ENCODE measurements around the gene NGFR. TPM values are rescaled to one million over a fixed set of nuclear protein-coding genes. Genes with fewer than 3 reads are reported as not detected.

The NGFR gene
- total RNA-seq, 1 experiment from 2014 or later, result 60.6 TPM

DNA sequence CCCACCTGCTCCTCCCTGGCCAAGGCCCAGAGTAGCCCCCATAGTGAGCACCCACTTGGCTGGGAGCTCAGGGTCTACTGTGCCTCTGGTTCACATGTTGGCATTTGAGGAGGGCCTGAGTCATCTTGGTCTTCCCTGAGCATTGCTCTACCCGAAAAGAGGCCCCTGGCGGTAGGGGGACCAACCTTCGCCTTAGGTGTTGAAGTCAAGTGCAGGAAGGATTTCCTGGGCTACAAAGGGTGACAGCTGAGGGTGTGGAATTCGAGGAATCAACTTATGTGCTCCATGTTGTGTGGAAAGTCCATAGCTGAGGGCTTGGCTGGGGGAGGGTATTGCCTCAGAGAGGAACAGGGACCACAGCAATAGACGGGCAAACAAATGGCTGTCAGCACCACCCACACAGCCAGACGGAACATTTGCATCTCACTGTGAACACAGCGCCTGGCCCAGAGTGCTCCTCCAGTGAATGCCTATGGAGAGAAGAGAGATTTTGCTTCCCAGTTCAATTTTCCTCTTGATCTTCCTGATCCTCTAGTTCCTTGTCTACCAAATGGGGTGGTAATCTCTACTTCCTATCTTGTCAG lies 35.6 kb upstream of the NGFR start:
- H3K27ac ChIP-seq (ENCODE audit: low read depth, low read length, poor library complexity, severe bottlenecking), result no peak overlapping the region
- CTCF ChIA-PET, result interaction anchor here (0.5 kb wide), 1 partner anchor 10 kb away, joined by 3 read pairs; no protein-coding TSS in a partner anchor
- POLR2A ChIA-PET (ENCODE audit: low non-redundant PET), result no interaction called here
- intact Hi-C loops (cut with micrococcal nuclease; ENCODE audit: unreplicated experiment), result no loop called here
- no peaks in the 10 kb centered on the region for H3K27me3 ChIP-seq (replicated peaks; ENCODE audit: insufficient read depth, low read depth, low read length, poor library complexity)
- H3K4me1 ChIP-seq (ENCODE audit: insufficient read depth, low read length, poor library complexity, severe bottlenecking), result no peaks in the 10 kb centered on the region
- H3K4me3 ChIP-seq (ENCODE audit: low read depth, low read length, poor library complexity, severe bottlenecking), result no peak overlapping the region
- TF ChIP-seq, protein P1, sequence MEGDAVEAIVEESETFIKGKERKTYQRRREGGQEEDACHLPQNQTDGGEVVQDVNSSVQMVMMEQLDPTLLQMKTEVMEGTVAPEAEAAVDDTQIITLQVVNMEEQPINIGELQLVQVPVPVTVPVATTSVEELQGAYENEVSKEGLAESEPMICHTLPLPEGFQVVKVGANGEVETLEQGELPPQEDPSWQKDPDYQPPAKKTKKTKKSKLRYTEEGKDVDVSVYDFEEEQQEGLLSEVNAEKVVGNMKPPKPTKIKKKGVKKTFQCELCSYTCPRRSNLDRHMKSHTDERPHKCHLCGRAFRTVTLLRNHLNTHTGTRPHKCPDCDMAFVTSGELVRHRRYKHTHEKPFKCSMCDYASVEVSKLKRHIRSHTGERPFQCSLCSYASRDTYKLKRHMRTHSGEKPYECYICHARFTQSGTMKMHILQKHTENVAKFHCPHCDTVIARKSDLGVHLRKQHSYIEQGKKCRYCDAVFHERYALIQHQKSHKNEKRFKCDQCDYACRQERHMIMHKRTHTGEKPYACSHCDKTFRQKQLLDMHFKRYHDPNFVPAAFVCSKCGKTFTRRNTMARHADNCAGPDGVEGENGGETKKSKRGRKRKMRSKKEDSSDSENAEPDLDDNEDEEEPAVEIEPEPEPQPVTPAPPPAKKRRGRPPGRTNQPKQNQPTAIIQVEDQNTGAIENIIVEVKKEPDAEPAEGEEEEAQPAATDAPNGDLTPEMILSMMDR (conservative IDR thresholded peaks at IDR 0.05; ENCODE audit: low read depth, low read length), result no peak
- TF ChIP-seq EZH2 (IDR thresholded peaks at IDR 0.05; ENCODE audit: borderline replicate concordance, low read depth, low read length, poor library complexity, severe bottlenecking), result no peak
- no peak for DNase-seq (ENCODE audit: low spot score)
- no TSS peak for BruUV-seq (replicated peaks)
- H3K36me3 ChIP-seq (ENCODE audit: insufficient read depth, low read length, poor library complexity, severe bottlenecking), result no peaks in the 10 kb centered on the region
- H3K9me3 ChIP-seq (ENCODE audit: low read depth, low read length, poor library complexity, severe bottlenecking), result no peaks in the 10 kb centered on the region

DNA sequence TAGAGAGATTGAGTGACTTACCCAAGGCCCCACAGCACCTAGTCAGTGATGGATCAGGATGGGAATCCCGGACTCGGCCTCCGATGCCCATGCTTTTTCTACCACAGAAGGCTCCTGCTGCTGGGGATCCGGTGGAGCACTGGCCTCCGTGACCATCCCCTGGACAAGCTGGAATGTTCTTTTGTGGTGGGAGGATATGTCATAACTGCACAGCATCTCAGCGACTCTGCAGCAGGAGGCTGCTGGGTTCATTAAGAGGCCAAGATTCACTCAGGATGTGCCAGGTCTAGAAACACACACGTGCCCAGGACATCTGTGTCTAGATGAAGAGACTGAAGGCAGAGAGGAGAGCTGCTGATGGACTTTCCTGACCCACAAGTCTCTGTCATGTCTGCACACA lies 34.7 kb upstream of the NGFR start:
- POLR2A ChIA-PET (ENCODE audit: low non-redundant PET), result no interaction called here
- Histone ChIP-seq H3K4me3 (ENCODE audit: low read depth, low read length, poor library complexity, severe bottlenecking) (no peak overlapping the region), H3K9me3 (ENCODE audit: low read depth, low read length, poor library complexity, severe bottlenecking) (no peaks in the 10 kb centered on the region), H3K27me3 (replicated peaks; ENCODE audit: insufficient read depth, low read depth, low read length, poor library complexity) (peaks cover 3% of the 10 kb centered on the region), H3K36me3 (ENCODE audit: insufficient read depth, low read length, poor library complexity, severe bottlenecking) (no peaks in the 10 kb centered on the region), H3K27ac (ENCODE audit: low read depth, low read length, poor library complexity, severe bottlenecking) (no peak overlapping the region), H3K4me1 (ENCODE audit: insufficient read depth, low read length, poor library complexity, severe bottlenecking) (no peaks in the 10 kb centered on the region)
- CTCF ChIA-PET, result no interaction called here
- intact Hi-C loops (cut with micrococcal nuclease; ENCODE audit: unreplicated experiment), result no loop called here
- BruUV-seq (replicated peaks), result no TSS peak
- no peak for TF ChIP-seq EZH2 (IDR thresholded peaks at IDR 0.05; ENCODE audit: borderline replicate concordance, low read depth, low read length, poor library complexity, severe bottlenecking)
- TF ChIP-seq, protein P1 (conservative IDR thresholded peaks at IDR 0.05; ENCODE audit: low read depth, low read length), result no peak
- no peak for DNase-seq (ENCODE audit: low spot score)

DNA sequence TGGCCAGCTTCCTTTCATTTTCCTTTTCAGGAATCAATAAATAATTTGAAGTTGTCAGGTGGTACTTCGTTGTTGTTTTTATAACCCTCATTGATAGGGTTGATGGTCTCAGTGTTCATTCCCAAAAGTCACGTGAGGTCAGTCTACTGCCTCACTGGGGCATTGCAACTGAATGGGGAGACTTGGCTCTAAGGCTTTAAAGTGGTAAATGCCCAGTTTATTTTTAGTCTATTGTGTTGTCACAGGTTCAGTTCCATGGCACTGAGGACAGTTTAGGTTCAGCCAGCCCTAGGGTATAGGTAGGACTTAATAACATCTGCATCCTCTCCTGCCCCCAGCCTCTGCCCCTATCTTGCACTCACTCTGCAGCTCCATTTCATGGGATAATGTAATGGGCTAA lies 33.5 kb upstream of the NGFR start:
- Histone ChIP-seq H3K27ac (ENCODE audit: low read depth, low read length, poor library complexity, severe bottlenecking) (no peak overlapping the region), H3K4me3 (ENCODE audit: low read depth, low read length, poor library complexity, severe bottlenecking) (no peak overlapping the region), H3K4me1 (ENCODE audit: insufficient read depth, low read length, poor library complexity, severe bottlenecking) (no peaks in the 10 kb centered on the region), H3K27me3 (replicated peaks; ENCODE audit: insufficient read depth, low read depth, low read length, poor library complexity) (peaks cover 3% of the 10 kb centered on the region), H3K36me3 (ENCODE audit: insufficient read depth, low read length, poor library complexity, severe bottlenecking) (no peaks in the 10 kb centered on the region), H3K9me3 (ENCODE audit: low read depth, low read length, poor library complexity, severe bottlenecking) (no peaks in the 10 kb centered on the region)
- TF ChIP-seq, protein P1 (conservative IDR thresholded peaks at IDR 0.05; ENCODE audit: low read depth, low read length), result no peak
- TF ChIP-seq EZH2 (IDR thresholded peaks at IDR 0.05; ENCODE audit: borderline replicate concordance, low read depth, low read length, poor library complexity, severe bottlenecking), result no peak
- no peak for DNase-seq (ENCODE audit: low spot score)
- POLR2A ChIA-PET (ENCODE audit: low non-redundant PET), result no interaction called here
- intact Hi-C loops (cut with micrococcal nuclease; ENCODE audit: unreplicated experiment), result no loop called here
- CTCF ChIA-PET, result no interaction called here
- no TSS peak for BruUV-seq (replicated peaks)
